Liver (tissue), 9 donors: Measurements from ENCODE around the gene NELL1. TPM values are rescaled to one million over a fixed set of nuclear protein-coding genes. Genes with fewer than 3 reads are reported as not detected.

ENCODE experiments used
- DNase-seq: peaks from one replicate; pipeline ENCODE4 v3.0.0-alpha.2; 2017; ENCODE audit warnings: low spot score
- H3K27ac ChIP-seq, 2 donors: one replicate each; pipeline ENCODE4 v1.7.0; 2013; ENCODE audit warnings: inconsistent platforms in 2 of 2, low read length in 2 of 2, control low read depth in 1 of 2, low read depth in 1 of 2, mild to moderate bottlenecking in 1 of 2
- H3K27me3 ChIP-seq, 4 donors: one replicate each; pipeline versions ENCODE4 v1.6.1 to v1.7.0; 2013; ENCODE audit warnings: low read length in 3 of 4, inconsistent platforms in 1 of 4, mild to moderate bottlenecking in 1 of 4, moderate library complexity in 1 of 4; ENCODE audit not compliant: control insufficient read depth in 4 of 4, insufficient read depth in 4 of 4
- H3K36me3 ChIP-seq, 4 donors: one replicate each; pipeline versions ENCODE4 v1.6.1 to v1.7.0; 2013; ENCODE audit warnings: low read length in 3 of 4, mild to moderate bottlenecking in 3 of 4, low read depth in 1 of 4, moderate library complexity in 1 of 4; ENCODE audit not compliant: control insufficient read depth in 4 of 4, insufficient read depth in 3 of 4
- H3K4me1 ChIP-seq, 4 donors: one replicate each; pipeline versions ENCODE4 v1.6.1 to v1.7.0; 2013; ENCODE audit warnings: low read length in 3 of 4, mild to moderate bottlenecking in 3 of 4, moderate library complexity in 1 of 4; ENCODE audit not compliant: control insufficient read depth in 4 of 4, insufficient read depth in 4 of 4
- H3K4me3 ChIP-seq, 3 donors: one replicate each; pipeline versions ENCODE4 v1.6.1 to v1.7.0; 2013; ENCODE audit warnings: low read length in 3 of 3, control low read depth in 1 of 3, low read depth in 1 of 3, mild to moderate bottlenecking in 1 of 3
- H3K9ac ChIP-seq, 2 donors: one replicate each; pipeline ENCODE4 v1.7.0; 2013; ENCODE audit warnings: low read length in 2 of 2, mild to moderate bottlenecking in 2 of 2, moderate library complexity in 2 of 2, control low read depth in 1 of 2, low read depth in 1 of 2
- H3K9me3 ChIP-seq, 4 donors: one replicate each; pipeline versions ENCODE4 v1.6.1 to v1.7.0; 2013; ENCODE audit warnings: low read length in 3 of 4; ENCODE audit not compliant: control insufficient read depth in 4 of 4
- CTCF ChIP-seq: fragments of 150-350 bp; IDR thresholded peaks from 2 replicates; pipeline ENCODE4 v1.5.1; 2017; ENCODE audit warnings: improper control_type of control experiment, low read depth, low read length; ENCODE audit not compliant: missing input control
- EGR1 ChIP-seq, 2 donors: IDR thresholded peaks; 2 replicates each; pipeline ENCODE4 v1.6.1; 2016 to 2018; ENCODE audit warnings: antibody characterized with exemption in 2 of 2, low read depth in 2 of 2
- FOXA1 ChIP-seq: IDR thresholded peaks from 2 replicates; pipeline ENCODE4 v1.6.1; 2016; ENCODE audit warnings: antibody characterized with exemption
- FOXA2 ChIP-seq: IDR thresholded peaks from 2 replicates; pipeline ENCODE4 v1.6.1; 2016; ENCODE audit warnings: antibody characterized with exemption
- HNF4A ChIP-seq, 2 donors: conservative IDR thresholded peaks; 2 replicates each; pipeline ENCODE4 v1.6.1; 2016; ENCODE audit warnings: antibody characterized with exemption in 2 of 2, mild to moderate bottlenecking in 2 of 2
- HNF4G ChIP-seq: IDR thresholded peaks from 2 replicates; pipeline ENCODE4 v1.6.1; 2016; ENCODE audit warnings: antibody characterized with exemption
- JUND ChIP-seq, 2 donors: IDR thresholded peaks; 2 replicates each; pipeline ENCODE4 v1.6.1; 2016; ENCODE audit warnings: antibody characterized with exemption in 2 of 2
- NR2F2 ChIP-seq: IDR thresholded peaks from 2 replicates; pipeline ENCODE4 v1.6.1; 2016; ENCODE audit warnings: antibody characterized with exemption
- RAD21 ChIP-seq, 2 donors: IDR thresholded peaks; 2 replicates each; pipeline ENCODE4 v1.6.1; 2016; ENCODE audit warnings: antibody characterized with exemption in 2 of 2, mild to moderate bottlenecking in 2 of 2
- REST ChIP-seq: IDR thresholded peaks from 2 replicates; pipeline ENCODE4 v1.6.1; 2016; ENCODE audit warnings: antibody characterized with exemption, mild to moderate bottlenecking
- RXRA ChIP-seq, 2 donors: IDR thresholded peaks; 2 replicates each; pipeline ENCODE4 v1.6.1; 2017 to 2018; ENCODE audit warnings: antibody characterized with exemption in 2 of 2, mild to moderate bottlenecking in 1 of 2
- SP1 ChIP-seq: IDR thresholded peaks from 2 replicates; pipeline ENCODE4 v1.6.1; 2018; ENCODE audit warnings: antibody characterized with exemption, mild to moderate bottlenecking
- YY1 ChIP-seq: IDR thresholded peaks from 2 replicates; pipeline ENCODE4 v1.6.1; 2016; ENCODE audit warnings: antibody characterized with exemption, mild to moderate bottlenecking
- ZBTB33 ChIP-seq: IDR thresholded peaks from 2 replicates; pipeline ENCODE4 v1.6.1; 2016; ENCODE audit warnings: antibody characterized with exemption
- WGBS: extraction: QIAGEN DNeasy Blood & Tissue Kit; methylation state at CpG from one replicate; pipeline ENCODE4 v1.1.7; 2013; 5-methylcytosine and 5-hydroxymethylcytosine counted together
- polyA plus RNA-seq, 2 donors: library from polyadenylated mRNA; stranded (reverse) in 1 of 2; unstranded in 1 of 2; fragments of 200-250 nt in 1 of 2; fragments of >200 nt in 1 of 2; fragmentation: Nextera tagmentation in 1 of 2; extraction: Ambion mirVana in 1 of 2; gene quantifications; one replicate each; pipeline versions ENCODE4 v1.2.1 to v1.2.3, GENCODE V29; 2013 to 2015
- total RNA-seq, 2 donors: library from RNA; depleted of rRNA; stranded (reverse); fragments of >200 nt; gene quantifications; one replicate each; pipeline ENCODE4 v1.2.3, GENCODE V29; 2014
- TF ChIP-seq, protein P1 (sequence below): IDR thresholded peaks from 2 replicates; pipeline ENCODE4 v1.6.1; 2016; ENCODE audit warnings: antibody characterized with exemption
- TF ChIP-seq, protein P2 (sequence below): IDR thresholded peaks from 2 replicates; pipeline ENCODE4 v1.6.1; 2016; ENCODE audit warnings: antibody characterized with exemption
- donor health status: healthy.
- donor health status: healthy.
- donor health status: healthy.
- donor health status: healthy.
- donor health status: healthy.

The NELL1 gene
- total and polyA plus RNA-seq, 4 donors: not detected

GRCh38 chr11:21371044-21371443 lies 701.7 kb downstream of the NELL1 start (continued):
- TF ChIP-seq RXRA (IDR thresholded peaks at IDR 0.05): no peak
- no peak for TF ChIP-seq NR2F2
- TF ChIP-seq HNF4G: no peak
- TF ChIP-seq HNF4A (conservative IDR thresholded peaks at IDR 0.05): no peak
- no peak for TF ChIP-seq FOXA1

DNA sequence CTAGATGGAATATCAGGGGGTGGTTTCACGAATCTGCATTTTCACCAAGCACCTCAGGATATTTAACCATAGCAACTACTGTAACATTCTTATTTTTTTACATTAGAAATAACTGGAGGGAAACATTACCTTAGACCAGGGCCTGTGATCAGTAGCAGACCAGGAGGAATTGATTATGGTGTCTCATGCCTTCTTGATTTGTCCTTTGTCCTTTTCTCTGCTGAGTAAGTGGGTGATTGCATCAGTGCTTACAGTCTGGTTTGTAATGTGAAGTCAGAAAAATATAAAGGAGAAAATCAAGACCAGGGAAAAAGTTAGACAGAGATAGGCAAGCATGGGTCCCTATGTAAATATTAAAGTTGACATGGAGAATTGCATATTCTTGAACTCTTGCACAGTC lies 703.3 kb downstream of the NELL1 start:
- no peak for DNase-seq
- Histone ChIP-seq H3K27ac (no peak overlapping the region), H3K4me1 (no peaks in the 10 kb centered on the region), H3K4me3 (no peak overlapping the region), H3K9ac (no peak overlapping the region), H3K36me3 (no peaks in the 10 kb centered on the region), H3K9me3 (no peaks in the 10 kb centered on the region), H3K27me3 (peaks cover 0 to 3% (median 0%) of the 10 kb centered on the region in 4 donors)
- TF ChIP-seq FOXA2 (no peak), RXRA (IDR thresholded peaks at IDR 0.05) (no peak), RAD21 (IDR thresholded peaks at IDR 0.05) (no peak), HNF4G (no peak), JUND (IDR thresholded peaks at IDR 0.05) (no peak), YY1 (no peak), CTCF (no peak), SP1 (no peak), ZBTB33 (no peak), REST (no peak), FOXA1 (no peak), EGR1 (IDR thresholded peaks at IDR 0.05; ENCODE audit: low read depth in 2 of 2) (no peak)
- TF ChIP-seq, protein P1, sequence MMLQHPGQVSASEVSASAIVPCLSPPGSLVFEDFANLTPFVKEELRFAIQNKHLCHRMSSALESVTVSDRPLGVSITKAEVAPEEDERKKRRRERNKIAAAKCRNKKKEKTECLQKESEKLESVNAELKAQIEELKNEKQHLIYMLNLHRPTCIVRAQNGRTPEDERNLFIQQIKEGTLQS: no peak
- TF ChIP-seq, protein P2, sequence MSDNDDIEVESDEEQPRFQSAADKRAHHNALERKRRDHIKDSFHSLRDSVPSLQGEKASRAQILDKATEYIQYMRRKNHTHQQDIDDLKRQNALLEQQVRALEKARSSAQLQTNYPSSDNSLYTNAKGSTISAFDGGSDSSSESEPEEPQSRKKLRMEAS: no peak
- WGBS: 48% methylated on average over 1 of the region's 1 CpG
